PFSK-1 (cell line): Measurements from ENCODE around the gene C8G.

Experiments used
- FOXP2 ChIP-seq: optimal IDR thresholded peaks from 2 replicates; pipeline ENCODE3; 2011; ENCODE audit warnings: borderline replicate concordance, control low read depth, inconsistent platforms; ENCODE audit not compliant: insufficient read depth; ENCODE audit errors: extremely low read length, extremely low read depth
- POLR2AphosphoS5 ChIP-seq: IDR thresholded peaks from 2 replicates; pipeline ENCODE4 v1.6.1; 2012; ENCODE audit warnings: low read depth, mild to moderate bottlenecking, control low read depth, low read length, moderate library complexity
- REST ChIP-seq, 2 experiments: IDR thresholded peaks; 2 replicates each; pipeline versions ENCODE4 v1.6.1 to v1.8.0; 2011 to 2012; ENCODE audit warnings: low read depth in 2 of 2, low read length in 2 of 2, control low read depth in 1 of 2, inconsistent platforms in 1 of 2, mild to moderate bottlenecking in 1 of 2, moderate library complexity in 1 of 2; ENCODE audit not compliant: insufficient read depth in 1 of 2
- SIN3A ChIP-seq: IDR thresholded peaks from 2 replicates; pipeline ENCODE4 v1.6.1; 2012; ENCODE audit warnings: mild to moderate bottlenecking, low read length, moderate library complexity, borderline replicate concordance; ENCODE audit not compliant: insufficient read depth
- TAF1 ChIP-seq: IDR thresholded peaks from 2 replicates; pipeline ENCODE4 v1.6.1; 2012; ENCODE audit warnings: low read length, control low read depth, borderline replicate concordance; ENCODE audit not compliant: insufficient read depth

Gene C8G

DNA sequence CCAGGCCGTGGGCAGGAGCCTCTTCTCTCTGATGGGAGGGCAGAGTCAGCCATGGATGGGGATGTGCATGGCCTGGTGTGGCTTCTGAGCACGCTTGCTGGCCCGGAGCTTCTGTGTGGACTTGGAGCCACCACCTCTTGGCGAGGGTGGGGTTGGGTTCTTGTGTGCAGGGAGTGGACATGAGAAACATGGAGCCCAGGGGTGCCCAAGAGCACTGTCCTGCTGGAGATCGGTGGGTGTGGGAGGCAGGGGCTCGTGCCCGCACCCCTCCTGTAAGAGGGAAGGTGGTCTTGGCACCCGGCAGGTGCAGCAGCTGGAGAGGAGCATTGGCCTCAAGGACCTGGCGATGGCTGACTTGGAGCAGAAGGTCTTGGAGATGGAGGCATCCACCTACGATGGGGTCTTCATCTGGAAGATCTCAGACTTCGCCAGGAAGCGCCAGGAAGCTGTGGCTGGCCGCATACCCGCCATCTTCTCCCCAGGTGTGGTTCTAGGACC lies 24.3 kb upstream of the C8G start:
- no peak for TF ChIP-seq TAF1
- no peak for TF ChIP-seq POLR2AphosphoS5
- no peak for TF ChIP-seq FOXP2
- no peak for TF ChIP-seq REST (IDR thresholded peaks at IDR 0.05; ENCODE audit: insufficient read depth in 1 of 2, low read depth in 2 of 2, low read length in 2 of 2)
- no peak for TF ChIP-seq SIN3A

DNA sequence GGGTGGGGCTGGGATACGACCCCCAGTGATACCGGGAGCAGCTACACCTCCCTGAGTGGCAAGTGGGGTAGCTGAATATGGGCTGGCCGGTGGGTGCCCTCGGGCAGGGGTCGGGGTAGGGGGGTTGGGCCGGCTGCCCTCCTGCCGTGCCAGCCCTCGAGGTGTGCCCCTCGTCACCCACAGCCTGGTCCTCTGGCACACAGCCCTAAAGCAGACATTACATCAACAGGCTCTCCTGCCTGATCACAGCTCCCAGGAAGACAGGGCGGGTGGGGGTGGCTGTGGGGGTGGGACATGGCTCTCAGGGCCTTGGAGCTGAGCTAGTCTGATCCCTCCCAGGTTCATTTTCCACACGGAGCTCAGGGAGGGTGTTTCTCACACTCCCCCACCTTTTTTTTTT lies 23.7 kb upstream of the C8G start:
- TF ChIP-seq SIN3A: no peak
- TF ChIP-seq TAF1: no peak
- TF ChIP-seq POLR2AphosphoS5: no peak
- TF ChIP-seq FOXP2: no peak
- no peak for TF ChIP-seq REST (IDR thresholded peaks at IDR 0.05; ENCODE audit: insufficient read depth in 1 of 2, low read depth in 2 of 2, low read length in 2 of 2)

DNA sequence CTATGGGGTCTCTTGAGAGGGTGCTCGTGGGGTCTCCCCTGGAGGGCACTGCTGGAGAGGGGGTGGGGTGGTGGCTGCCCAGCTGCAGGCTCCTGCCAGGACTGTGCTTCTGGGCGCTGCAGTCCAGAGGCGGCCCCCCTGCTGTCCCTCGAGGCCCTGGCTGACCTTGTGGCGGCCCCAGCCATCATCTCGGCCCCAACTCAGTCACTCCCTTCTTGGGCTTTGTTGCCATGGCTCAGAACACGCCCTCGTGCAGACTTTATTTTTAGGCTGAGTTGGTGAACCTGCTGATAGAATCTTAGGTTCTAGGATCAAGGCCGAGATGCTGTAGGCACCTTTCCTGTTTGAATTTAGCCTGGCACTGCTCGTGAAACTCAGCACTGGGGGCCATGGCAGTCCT lies 23.3 kb upstream of the C8G start:
- TF ChIP-seq REST (IDR thresholded peaks at IDR 0.05; ENCODE audit: insufficient read depth in 1 of 2, low read depth in 2 of 2, low read length in 2 of 2): no peak
- no peak for TF ChIP-seq POLR2AphosphoS5
- TF ChIP-seq TAF1: no peak
- no peak for TF ChIP-seq SIN3A
- no peak for TF ChIP-seq FOXP2

GRCh38 chr9:136922540-136922939 lies 22.5 kb upstream of the C8G start:
- TF ChIP-seq POLR2AphosphoS5: no peak
- TF ChIP-seq TAF1: no peak
- no peak for TF ChIP-seq REST (IDR thresholded peaks at IDR 0.05; ENCODE audit: insufficient read depth in 1 of 2, low read depth in 2 of 2, low read length in 2 of 2)
- no peak for TF ChIP-seq SIN3A
- no peak for TF ChIP-seq FOXP2

- TF ChIP-seq POLR2AphosphoS5 (no peak), SIN3A (no peak), REST (IDR thresholded peaks at IDR 0.05; ENCODE audit: insufficient read depth in 1 of 2, low read depth in 2 of 2, low read length in 2 of 2) (no peak), TAF1 (no peak), FOXP2 (no peak)
Observed at GRCh38 chr9:136923881-136924280, 21.2 kb upstream of the C8G start.
